Sigmoid colon (tissue), 4 donors: ENCODE data around the gene ZNF559.

Source experiments
- CTCF ChIP-seq, 4 experiments: fragments of 450-650 bp in 3 of 4; fragments of 200-600 bp in 1 of 4; IDR thresholded peaks; one replicate each; pipeline ENCODE4 v1.5.1; 2016 to 2019; ENCODE audit warnings: antibody characterized with exemption in 4 of 4, mild to moderate bottlenecking in 3 of 4, moderate library complexity in 2 of 4
- EP300 ChIP-seq, 4 donors: sonication (generic); formaldehyde crosslinking; IDR thresholded peaks; one replicate each; pipeline ENCODE4 v1.6.1; 2017; ENCODE audit warnings: antibody characterized with exemption in 4 of 4
- POLR2AphosphoS5 ChIP-seq, 4 donors: sonication (generic); formaldehyde crosslinking; IDR thresholded peaks; one replicate each; pipeline ENCODE4 v1.6.1; 2017; ENCODE audit warnings: antibody characterized with exemption in 4 of 4

GRCh38 chr19:9323919-9324583 is at the start of gene ZNF559:
- TF ChIP-seq CTCF (IDR thresholded peaks at IDR 0.05) (no peak), EP300 (IDR thresholded peaks at IDR 0.05) (no peak), POLR2AphosphoS5 (IDR thresholded peaks at IDR 0.05) (peak in 3 of 4 donors; percentile 61 to 72 (median 66))
